ENCODE data around the gene TMEM126A.

DNA sequence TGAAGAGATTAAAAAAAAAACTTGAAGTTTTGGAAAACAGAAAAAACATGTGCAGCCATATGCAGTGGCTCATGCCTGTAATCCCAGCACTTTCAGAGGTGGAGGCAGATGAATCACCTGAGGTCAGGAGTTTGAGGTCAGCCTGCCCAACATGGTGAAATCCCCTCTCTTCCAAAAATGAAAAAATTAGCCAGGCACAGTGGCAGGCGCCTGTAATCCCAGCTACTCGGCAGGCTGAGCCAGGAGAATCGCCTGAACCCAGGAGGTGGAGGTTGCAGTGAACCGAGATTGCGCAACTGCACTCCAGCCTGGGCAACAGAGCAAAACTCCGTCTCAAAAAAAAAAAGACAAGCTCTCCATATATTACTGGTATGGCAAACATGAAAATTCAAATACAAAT is 28.3 kb upstream of the TMEM126A start:
- no peak for TF ChIP-seq POLR2A (IDR thresholded peaks at IDR 0.05)
- TF ChIP-seq, protein P1, sequence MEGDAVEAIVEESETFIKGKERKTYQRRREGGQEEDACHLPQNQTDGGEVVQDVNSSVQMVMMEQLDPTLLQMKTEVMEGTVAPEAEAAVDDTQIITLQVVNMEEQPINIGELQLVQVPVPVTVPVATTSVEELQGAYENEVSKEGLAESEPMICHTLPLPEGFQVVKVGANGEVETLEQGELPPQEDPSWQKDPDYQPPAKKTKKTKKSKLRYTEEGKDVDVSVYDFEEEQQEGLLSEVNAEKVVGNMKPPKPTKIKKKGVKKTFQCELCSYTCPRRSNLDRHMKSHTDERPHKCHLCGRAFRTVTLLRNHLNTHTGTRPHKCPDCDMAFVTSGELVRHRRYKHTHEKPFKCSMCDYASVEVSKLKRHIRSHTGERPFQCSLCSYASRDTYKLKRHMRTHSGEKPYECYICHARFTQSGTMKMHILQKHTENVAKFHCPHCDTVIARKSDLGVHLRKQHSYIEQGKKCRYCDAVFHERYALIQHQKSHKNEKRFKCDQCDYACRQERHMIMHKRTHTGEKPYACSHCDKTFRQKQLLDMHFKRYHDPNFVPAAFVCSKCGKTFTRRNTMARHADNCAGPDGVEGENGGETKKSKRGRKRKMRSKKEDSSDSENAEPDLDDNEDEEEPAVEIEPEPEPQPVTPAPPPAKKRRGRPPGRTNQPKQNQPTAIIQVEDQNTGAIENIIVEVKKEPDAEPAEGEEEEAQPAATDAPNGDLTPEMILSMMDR (IDR thresholded peaks at IDR 0.05), result no peak

Data from lower leg skin (tissue), 3 donors.